GM18511 (cell line): ENCODE data around the gene MRTO4.
A peak's percentile ranks its signal among the peaks of the same experiment; 100 is the strongest.
"Not testable (repeated sequence)": the region's sequence is repeated elsewhere in the genome, so short reads cannot be mapped to it uniquely, and the experiment has no call there.

ENCODE experiments used
- ATAC-seq: cut with Tn5 transposase; IDR thresholded peaks from one replicate; pipeline ENCODE4 v1.9.1; 2021; ENCODE audit warnings: mild to moderate bottlenecking, moderate library complexity; ENCODE audit not compliant: unreplicated experiment

The MRTO4 gene

GRCh38 chr1:19222979-19223824, 28.4 kb upstream of the MRTO4 start:
- no peak for ATAC-seq

- no peak for ATAC-seq
These were observed 22.4 kb upstream of the MRTO4 start for GRCh38 chr1:19229229-19229628.

- no peak for ATAC-seq
These were observed 21.7 kb upstream of the MRTO4 start for GRCh38 chr1:19229828-19230325.

- ATAC-seq = not testable (repeated sequence)
These were observed 19.7 kb upstream of the MRTO4 start for GRCh38 chr1:19231736-19232523.

GRCh38 chr1:19232524-19232846, 19.1 kb upstream of the MRTO4 start:
- no peak for ATAC-seq

GRCh38 chr1:19234224-19234623, 17.4 kb upstream of the MRTO4 start:
- ATAC-seq = no peak

- no peak for ATAC-seq
These were observed 11.7 kb upstream of the MRTO4 start for GRCh38 chr1:19239876-19240275.

GRCh38 chr1:19240673-19241538, 10.7 kb upstream of the MRTO4 start:
- no peak for ATAC-seq

- peak; percentile 11 for ATAC-seq
These were observed 838 bp upstream of the MRTO4 start for GRCh38 chr1:19250629-19251304.

- no peak for ATAC-seq
These were observed 2.8 kb downstream of the MRTO4 start for GRCh38 chr1:19254416-19254815.

- ATAC-seq = no peak
These were observed 3.7 kb downstream of the MRTO4 start for GRCh38 chr1:19255288-19255687.

GRCh38 chr1:19256301-19256700, 4.7 kb downstream of the MRTO4 start:
- ATAC-seq = not testable (repeated sequence)

- no peak for ATAC-seq
These were observed 5.7 kb downstream of the MRTO4 start for GRCh38 chr1:19257178-19257914.

GRCh38 chr1:19258353-19258752, 6.7 kb downstream of the MRTO4 start:
- ATAC-seq = no peak

- no peak for ATAC-seq
These were observed 8.9 kb downstream of the MRTO4 start for GRCh38 chr1:19260211-19261138.

GRCh38 chr1:19262047-19262446, 10.4 kb downstream of the MRTO4 start:
- no peak for ATAC-seq

GRCh38 chr1:19262744-19263143, 11.1 kb downstream of the MRTO4 start:
- no peak for ATAC-seq

GRCh38 chr1:19268445-19268844, 16.8 kb downstream of the MRTO4 start:
- no peak for ATAC-seq
